Endothelial cell of umbilical vein (primary cell): ENCODE results near the gene CLDND2. TPM values are rescaled to one million over a fixed set of nuclear protein-coding genes. Genes with fewer than 3 reads are reported as not detected.

Source experiments
- BruUV-seq: library from RNA; stranded (reverse); fragments of 400-500 nt; replicated peaks from 2 replicates; lab custom pipeline; 2021; lab: Mats Ljungman, UMichigan
- CTCF ChIA-PET: fragments of 300-600, 350-600 bp; sonication (Branson Sonifier 250); formaldehyde crosslinking; loops from one replicate; lab custom pipeline; 2021; ENCODE audit warnings: antibody characterized with exemption, inconsistent platforms; lab: Charles Lee
- POLR2A ChIA-PET: fragments of 300-600, 350-600 bp; sonication (Branson Sonifier 250); formaldehyde crosslinking; loops from one replicate; lab custom pipeline; 2021; ENCODE audit warnings: antibody characterized with exemption, inconsistent platforms; lab: Charles Lee
- DNase-seq: peaks from one replicate; pipeline ENCODE4 v3.0.0-alpha.2; 2011; ENCODE audit warnings: low read depth, low spot score
- FAIRE-seq: peaks from 2 replicates; lab custom pipeline; 2011; peaks lifted over from hg19 to GRCh38; lab: Jason Lieb, UNC
- H2AFZ ChIP-seq: 2 replicates; pipeline ENCODE4 v1.6.0; 2012; ENCODE audit warnings: low read depth, low read length, control low read depth, inconsistent platforms
- H3K27ac ChIP-seq: 2 replicates; pipeline ENCODE4 v1.5.1; 2011; ENCODE audit warnings: low read depth, mild to moderate bottlenecking, control low read depth, low read length, moderate library complexity; ENCODE audit not compliant: insufficient read depth
- H3K27me3 ChIP-seq, 2 experiments: 2 replicates each; pipeline versions ENCODE4 v1.6.0 to v1.6.1; 2011; ENCODE audit warnings: low read length in 2 of 2, mixed read lengths in 1 of 2; ENCODE audit not compliant: control insufficient read depth in 2 of 2, insufficient read depth in 2 of 2
- H3K36me3 ChIP-seq, 2 experiments: 2 replicates in 1 of 2; 3 replicates in 1 of 2; pipeline ENCODE4 v1.5.1; 2011; ENCODE audit warnings: low read length in 2 of 2, mild to moderate bottlenecking in 1 of 2, moderate library complexity in 1 of 2; ENCODE audit not compliant: control insufficient read depth in 2 of 2, insufficient read depth in 2 of 2; ENCODE audit errors: extremely low read depth in 1 of 2
- H3K4me1 ChIP-seq: 3 replicates; pipeline ENCODE4 v1.5.1; 2011; ENCODE audit warnings: mild to moderate bottlenecking, low read length; ENCODE audit not compliant: control insufficient read depth, insufficient read depth; ENCODE audit errors: extremely low read depth
- H3K4me2 ChIP-seq: 2 replicates; pipeline ENCODE4 v1.6.1; 2011; ENCODE audit warnings: low read length, control low read depth, mixed read lengths; ENCODE audit not compliant: insufficient read depth
- H3K4me3 ChIP-seq, 3 experiments: fragments of 200-600 bp in 1 of 3; sonication (generic), shearing (Covaris generic) in 1 of 3; replicated peaks in 1 of 3; 2 replicates each; pipeline ENCODE4 v1.5.1; 2011 to 2016; ENCODE audit warnings: control low read depth in 3 of 3, low read length in 3 of 3, mild to moderate bottlenecking in 2 of 3, inconsistent platforms in 1 of 3, low read depth in 1 of 3, moderate library complexity in 1 of 3; ENCODE audit not compliant: insufficient read depth in 1 of 3
- H3K79me2 ChIP-seq: 2 replicates; pipeline ENCODE4 v1.6.0; 2012; ENCODE audit warnings: low read length, inconsistent platforms; ENCODE audit not compliant: control insufficient read depth, insufficient read depth
- H3K9ac ChIP-seq: replicated peaks from 2 replicates; pipeline ENCODE3; 2011; ENCODE audit warnings: low read length, control low read depth; ENCODE audit not compliant: insufficient read depth; ENCODE audit errors: extremely low read depth
- H3K9me1 ChIP-seq: replicated peaks from 3 replicates; pipeline ENCODE4 v1.6.0; 2011; ENCODE audit warnings: mild to moderate bottlenecking, low read length; ENCODE audit not compliant: control insufficient read depth, insufficient read depth; ENCODE audit errors: extremely low read depth
- H3K9me3 ChIP-seq: replicated peaks from 2 replicates; pipeline ENCODE4 v1.5.1; 2012; ENCODE audit warnings: low read length, inconsistent platforms; ENCODE audit not compliant: control insufficient read depth, insufficient read depth
- H4K20me1 ChIP-seq: replicated peaks from 2 replicates; pipeline ENCODE3; 2011; ENCODE audit warnings: mild to moderate bottlenecking, low read length; ENCODE audit not compliant: control insufficient read depth, insufficient read depth; ENCODE audit errors: extremely low read depth
- EZH2 ChIP-seq: IDR thresholded peaks from 2 replicates; pipeline ENCODE4 v1.6.1; 2012; ENCODE audit warnings: borderline replicate concordance, low read depth, mild to moderate bottlenecking, moderate library complexity, low read length, inconsistent platforms; ENCODE audit not compliant: severe bottlenecking
- FOS ChIP-seq: IDR thresholded peaks from 2 replicates; pipeline ENCODE4 v1.6.1; 2011; ENCODE audit warnings: mild to moderate bottlenecking, low read length, moderate library complexity, borderline replicate concordance; ENCODE audit not compliant: insufficient read depth
- GATA2 ChIP-seq: IDR thresholded peaks from 2 replicates; pipeline ENCODE4 v1.7.0; 2011; ENCODE audit warnings: low read depth, mild to moderate bottlenecking, moderate library complexity, mixed read lengths, low read length; ENCODE audit not compliant: insufficient read length, insufficient read depth
- JUN ChIP-seq: IDR thresholded peaks from 2 replicates; pipeline ENCODE4 v1.6.1; 2011; ENCODE audit warnings: borderline replicate concordance, low read depth; ENCODE audit not compliant: insufficient read length, insufficient read depth
- MYC ChIP-seq: IDR thresholded peaks from one replicate; pipeline ENCODE4 v1.6.1; 2011; ENCODE audit warnings: mild to moderate bottlenecking, low read depth, low read length
- POLR2A ChIP-seq: IDR thresholded peaks from 2 replicates; pipeline ENCODE4 v1.6.1; 2012; ENCODE audit warnings: low read depth, mild to moderate bottlenecking, control low read depth, low read length
- POLR2AphosphoS5 ChIP-seq: IDR thresholded peaks from 2 replicates; pipeline ENCODE4 v1.6.1; 2012; ENCODE audit warnings: low read depth, mild to moderate bottlenecking, control low read depth, low read length, moderate library complexity; ENCODE audit not compliant: insufficient read depth
- dilution Hi-C: fragments of 300-500 bp; cut with MboI; formaldehyde crosslinking; loops from one replicate; pipeline ENCODE4 v1.15.0; 2019; ENCODE audit warnings: low sequenced_read_pairs; ENCODE audit not compliant: extremely low pct_ligation_motif_present
- intact Hi-C: fragments of 100-400 bp; cut with micrococcal nuclease; formaldehyde crosslinking; loops from one replicate; pipeline ENCODE4 v1.10.0; 2022
- polyA plus RNA-seq, 4 experiments: library from polyadenylated mRNA; depleted of rRNA in 3 of 4; stranded (reverse) in 3 of 4; unstranded in 1 of 4; fragments of >200 nt; gene quantifications; 2 replicates each; pipeline versions ENCODE4 v1.2.1 to v1.2.3, GENCODE V29; 2011 to 2012; ENCODE audit warnings: missing spikeins in 1 of 4
- total RNA-seq: library from RNA; stranded (reverse); gene quantifications from 2 replicates; pipeline ENCODE4 v1.2.3, GENCODE V29; 2021
- TF ChIP-seq, protein P1 (sequence below), 2 donors: IDR thresholded peaks; 1 replicate in 1 of 2; 2 replicates in 1 of 2; pipeline ENCODE4 v1.5.1; 2011; ENCODE audit warnings: low read length in 2 of 2, mild to moderate bottlenecking in 2 of 2, moderate library complexity in 2 of 2, control low read depth in 1 of 2, inconsistent platforms in 1 of 2, low read depth in 1 of 2; ENCODE audit not compliant: insufficient read depth in 1 of 2; ENCODE audit errors: extremely low read depth in 1 of 2
- TF ChIP-seq, protein P2 (sequence below): IDR thresholded peaks from 2 replicates; pipeline ENCODE4 v1.6.1; 2011; ENCODE audit not compliant: insufficient read depth, insufficient read length

The CLDND2 gene
- total and polyA plus RNA-seq, 2 donors (not counting 3 experiments of a cell fraction or from before 2014, with no cell fraction given) = 0.97 TPM; not detected in 1

DNA sequence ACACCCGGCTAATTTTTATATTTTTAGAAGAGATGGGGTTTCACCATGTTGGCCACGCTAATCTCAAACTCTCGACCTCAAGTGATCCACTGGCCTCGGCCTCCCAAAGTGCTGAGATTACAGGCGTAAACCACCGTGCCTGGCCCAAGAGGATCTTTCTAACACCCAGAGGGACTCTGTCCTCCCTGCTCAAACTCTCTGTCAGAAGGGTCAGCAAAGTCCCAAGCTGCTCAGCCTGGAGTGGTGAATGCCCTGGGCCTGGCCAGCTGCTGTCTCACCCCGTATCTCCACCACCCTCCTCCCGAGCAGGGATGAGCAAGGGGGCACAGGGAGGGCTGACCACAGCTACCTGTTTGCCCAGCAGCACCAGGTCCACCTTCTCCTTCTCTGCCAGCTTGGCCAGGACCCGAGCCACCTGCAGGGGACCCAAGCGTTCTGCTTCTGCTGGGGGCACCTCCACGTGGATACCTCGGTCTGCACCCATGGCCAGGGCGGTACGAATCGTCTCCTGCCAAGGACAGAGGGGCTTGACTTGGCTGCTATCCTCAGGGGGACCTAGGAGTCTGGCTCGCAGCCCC, 15.9 kb downstream of the CLDND2 start:
- FAIRE-seq (no peak), DNase-seq (no peak)
- Histone ChIP-seq H3K79me2 (no peaks in the 10 kb centered on the region), H3K27ac (no peak overlapping the region), H3K9me1 (no peaks in the 10 kb centered on the region), H3K4me1 (no peaks in the 10 kb centered on the region), H3K9ac (no peak overlapping the region), H3K4me3 (no peak overlapping the region), H3K4me2 (no peak overlapping the region), H3K27me3 (no peaks in the 10 kb centered on the region), H4K20me1 (no peaks in the 10 kb centered on the region), H3K9me3 (no peaks in the 10 kb centered on the region), H2AFZ (no peak overlapping the region), H3K36me3 (peaks cover 0 to 3% of the 10 kb centered on the region in 2 experiments)
- TF ChIP-seq, protein P1, sequence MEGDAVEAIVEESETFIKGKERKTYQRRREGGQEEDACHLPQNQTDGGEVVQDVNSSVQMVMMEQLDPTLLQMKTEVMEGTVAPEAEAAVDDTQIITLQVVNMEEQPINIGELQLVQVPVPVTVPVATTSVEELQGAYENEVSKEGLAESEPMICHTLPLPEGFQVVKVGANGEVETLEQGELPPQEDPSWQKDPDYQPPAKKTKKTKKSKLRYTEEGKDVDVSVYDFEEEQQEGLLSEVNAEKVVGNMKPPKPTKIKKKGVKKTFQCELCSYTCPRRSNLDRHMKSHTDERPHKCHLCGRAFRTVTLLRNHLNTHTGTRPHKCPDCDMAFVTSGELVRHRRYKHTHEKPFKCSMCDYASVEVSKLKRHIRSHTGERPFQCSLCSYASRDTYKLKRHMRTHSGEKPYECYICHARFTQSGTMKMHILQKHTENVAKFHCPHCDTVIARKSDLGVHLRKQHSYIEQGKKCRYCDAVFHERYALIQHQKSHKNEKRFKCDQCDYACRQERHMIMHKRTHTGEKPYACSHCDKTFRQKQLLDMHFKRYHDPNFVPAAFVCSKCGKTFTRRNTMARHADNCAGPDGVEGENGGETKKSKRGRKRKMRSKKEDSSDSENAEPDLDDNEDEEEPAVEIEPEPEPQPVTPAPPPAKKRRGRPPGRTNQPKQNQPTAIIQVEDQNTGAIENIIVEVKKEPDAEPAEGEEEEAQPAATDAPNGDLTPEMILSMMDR (IDR thresholded peaks at IDR 0.05; ENCODE audit: extremely low read depth in 1 of 2, insufficient read depth in 1 of 2, low read depth in 1 of 2, low read length in 2 of 2) = no peak
- TF ChIP-seq POLR2A (no peak), FOS (no peak), JUN (no peak), MYC (no peak), EZH2 (no peak), POLR2AphosphoS5 (no peak), GATA2 (no peak)
- TF ChIP-seq, protein P2, sequence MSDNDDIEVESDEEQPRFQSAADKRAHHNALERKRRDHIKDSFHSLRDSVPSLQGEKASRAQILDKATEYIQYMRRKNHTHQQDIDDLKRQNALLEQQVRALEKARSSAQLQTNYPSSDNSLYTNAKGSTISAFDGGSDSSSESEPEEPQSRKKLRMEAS = no peak
- intact Hi-C loops (no loop called here), dilution Hi-C loops (no loop called here)
- BruUV-seq = no TSS peak
- ChIA-PET CTCF (no interaction called here), POLR2A (no interaction called here)
